ENCODE data around the gene CALN1. TPM values are rescaled to one million over a fixed set of nuclear protein-coding genes. Genes with fewer than 3 reads are reported as not detected.

Gene CALN1
- total RNA-seq, 1 experiment from 2014 or later = 0.05 TPM

DNA sequence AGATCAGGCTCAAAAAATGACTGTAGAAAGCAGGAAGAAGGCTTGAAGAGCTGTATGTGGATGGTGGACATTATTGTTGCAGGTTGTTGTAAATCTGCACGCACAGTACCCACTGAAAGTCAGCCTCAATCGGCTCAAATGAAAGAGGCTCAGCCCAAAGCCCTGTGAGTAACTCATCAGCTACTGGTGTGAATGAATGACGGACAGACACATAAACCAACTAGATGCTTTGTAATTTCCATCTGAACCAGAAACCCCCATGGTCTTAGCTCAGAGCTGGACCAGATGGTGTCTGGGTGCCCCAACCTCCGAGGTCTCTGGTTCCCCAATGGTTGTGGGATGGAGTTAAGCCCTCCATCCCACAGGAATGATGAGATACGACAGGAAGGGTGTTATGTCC is 7.4 kb downstream of the CALN1 start:
- H3K36me3 ChIP-seq (ENCODE audit: control insufficient read depth, insufficient read depth, low read length) = no peaks in the 10 kb centered on the region
- no peaks in the 10 kb centered on the region for H3K9me3 ChIP-seq (ENCODE audit: control insufficient read depth, insufficient read depth, low read depth, low read length)
- ChIA-PET CTCF (no interaction called here), POLR2A (no interaction called here)
- H3K27ac ChIP-seq (ENCODE audit: low read length) = no peak overlapping the region
- no peak overlapping the region for H3K4me3 ChIP-seq (ENCODE audit: low read depth in 2 of 2, low read length in 2 of 2)
- in situ Hi-C loops (cut with HindIII; ENCODE audit: low pct_unique_long_range_greater_than_20kb, low sequenced_read_pairs) = no loop called here
- peaks cover 7% of the 10 kb centered on the region; the same call in 1 of the 2 replicates for H3K27me3 ChIP-seq (ENCODE audit: control insufficient read depth, insufficient read depth, low read length)
- BruUV-seq (replicated peaks) = no TSS peak
- TF ChIP-seq, protein P1, sequence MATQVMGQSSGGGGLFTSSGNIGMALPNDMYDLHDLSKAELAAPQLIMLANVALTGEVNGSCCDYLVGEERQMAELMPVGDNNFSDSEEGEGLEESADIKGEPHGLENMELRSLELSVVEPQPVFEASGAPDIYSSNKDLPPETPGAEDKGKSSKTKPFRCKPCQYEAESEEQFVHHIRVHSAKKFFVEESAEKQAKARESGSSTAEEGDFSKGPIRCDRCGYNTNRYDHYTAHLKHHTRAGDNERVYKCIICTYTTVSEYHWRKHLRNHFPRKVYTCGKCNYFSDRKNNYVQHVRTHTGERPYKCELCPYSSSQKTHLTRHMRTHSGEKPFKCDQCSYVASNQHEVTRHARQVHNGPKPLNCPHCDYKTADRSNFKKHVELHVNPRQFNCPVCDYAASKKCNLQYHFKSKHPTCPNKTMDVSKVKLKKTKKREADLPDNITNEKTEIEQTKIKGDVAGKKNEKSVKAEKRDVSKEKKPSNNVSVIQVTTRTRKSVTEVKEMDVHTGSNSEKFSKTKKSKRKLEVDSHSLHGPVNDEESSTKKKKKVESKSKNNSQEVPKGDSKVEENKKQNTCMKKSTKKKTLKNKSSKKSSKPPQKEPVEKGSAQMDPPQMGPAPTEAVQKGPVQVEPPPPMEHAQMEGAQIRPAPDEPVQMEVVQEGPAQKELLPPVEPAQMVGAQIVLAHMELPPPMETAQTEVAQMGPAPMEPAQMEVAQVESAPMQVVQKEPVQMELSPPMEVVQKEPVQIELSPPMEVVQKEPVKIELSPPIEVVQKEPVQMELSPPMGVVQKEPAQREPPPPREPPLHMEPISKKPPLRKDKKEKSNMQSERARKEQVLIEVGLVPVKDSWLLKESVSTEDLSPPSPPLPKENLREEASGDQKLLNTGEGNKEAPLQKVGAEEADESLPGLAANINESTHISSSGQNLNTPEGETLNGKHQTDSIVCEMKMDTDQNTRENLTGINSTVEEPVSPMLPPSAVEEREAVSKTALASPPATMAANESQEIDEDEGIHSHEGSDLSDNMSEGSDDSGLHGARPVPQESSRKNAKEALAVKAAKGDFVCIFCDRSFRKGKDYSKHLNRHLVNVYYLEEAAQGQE (IDR thresholded peaks at IDR 0.05; ENCODE audit: insufficient read depth in 1 of 2, low read depth in 2 of 2, low read length in 1 of 2) = no peak
- TF ChIP-seq, protein P2, sequence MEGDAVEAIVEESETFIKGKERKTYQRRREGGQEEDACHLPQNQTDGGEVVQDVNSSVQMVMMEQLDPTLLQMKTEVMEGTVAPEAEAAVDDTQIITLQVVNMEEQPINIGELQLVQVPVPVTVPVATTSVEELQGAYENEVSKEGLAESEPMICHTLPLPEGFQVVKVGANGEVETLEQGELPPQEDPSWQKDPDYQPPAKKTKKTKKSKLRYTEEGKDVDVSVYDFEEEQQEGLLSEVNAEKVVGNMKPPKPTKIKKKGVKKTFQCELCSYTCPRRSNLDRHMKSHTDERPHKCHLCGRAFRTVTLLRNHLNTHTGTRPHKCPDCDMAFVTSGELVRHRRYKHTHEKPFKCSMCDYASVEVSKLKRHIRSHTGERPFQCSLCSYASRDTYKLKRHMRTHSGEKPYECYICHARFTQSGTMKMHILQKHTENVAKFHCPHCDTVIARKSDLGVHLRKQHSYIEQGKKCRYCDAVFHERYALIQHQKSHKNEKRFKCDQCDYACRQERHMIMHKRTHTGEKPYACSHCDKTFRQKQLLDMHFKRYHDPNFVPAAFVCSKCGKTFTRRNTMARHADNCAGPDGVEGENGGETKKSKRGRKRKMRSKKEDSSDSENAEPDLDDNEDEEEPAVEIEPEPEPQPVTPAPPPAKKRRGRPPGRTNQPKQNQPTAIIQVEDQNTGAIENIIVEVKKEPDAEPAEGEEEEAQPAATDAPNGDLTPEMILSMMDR (IDR thresholded peaks at IDR 0.05) = no peak
- ATAC-seq (no peak), DNase-seq (ENCODE audit: low read depth, low spot score) (no peak)
- H3K4me1 ChIP-seq (ENCODE audit: control insufficient read depth, insufficient read depth, low read length) = no peaks in the 10 kb centered on the region
- intact Hi-C loops (cut with micrococcal nuclease; ENCODE audit: unreplicated experiment) = no loop called here

DNA sequence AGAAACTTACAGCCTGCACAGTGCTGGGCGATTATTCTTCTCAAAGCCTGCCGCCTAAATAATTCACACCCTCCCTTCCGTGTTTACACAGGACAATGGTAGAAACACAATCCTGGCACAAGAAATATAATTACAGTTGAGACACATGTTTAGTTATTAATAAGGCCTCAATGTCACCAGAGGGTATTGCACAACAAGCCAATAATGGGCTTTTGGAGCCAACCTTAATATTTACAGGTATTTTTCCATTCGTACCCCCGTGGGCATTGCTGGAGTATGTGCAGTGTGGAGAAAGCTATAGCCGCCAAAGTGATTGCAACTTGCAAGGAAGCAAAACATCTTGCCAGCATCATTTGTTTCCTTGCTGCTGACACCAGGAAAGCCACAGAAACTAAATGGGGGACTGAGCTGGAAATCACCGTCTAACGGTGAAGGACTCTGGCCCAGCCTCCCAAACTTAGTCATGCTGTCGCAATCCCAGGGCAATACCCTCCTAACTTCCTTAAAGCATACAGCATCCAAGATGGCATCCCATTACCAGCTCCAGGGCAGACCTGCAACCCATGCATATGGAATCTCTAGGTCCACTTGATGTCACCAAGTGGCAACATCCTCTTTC is 8.6 kb downstream of the CALN1 start:
- CTCF ChIA-PET = no interaction called here
- Histone ChIP-seq H3K27me3 (ENCODE audit: control insufficient read depth, insufficient read depth, low read length) (peaks cover 10% of the 10 kb centered on the region; the same call in 1 of the 2 replicates), H3K4me3 (ENCODE audit: low read depth in 2 of 2, low read length in 2 of 2) (no peak overlapping the region), H3K36me3 (ENCODE audit: control insufficient read depth, insufficient read depth, low read length) (no peaks in the 10 kb centered on the region), H3K9me3 (ENCODE audit: control insufficient read depth, insufficient read depth, low read depth, low read length) (no peaks in the 10 kb centered on the region), H3K4me1 (ENCODE audit: control insufficient read depth, insufficient read depth, low read length) (no peaks in the 10 kb centered on the region), H3K27ac (ENCODE audit: low read length) (no peak overlapping the region)
- in situ Hi-C loops (cut with HindIII; ENCODE audit: low pct_unique_long_range_greater_than_20kb, low sequenced_read_pairs) (no loop called here), intact Hi-C loops (cut with micrococcal nuclease; ENCODE audit: unreplicated experiment) (no loop called here)
- ATAC-seq = no peak
- TF ChIP-seq TCF7L2 (IDR thresholded peaks at IDR 0.05; ENCODE audit: low read depth, low read length) = no peak
- POLR2A ChIA-PET = no interaction called here
- DNase-seq (ENCODE audit: low read depth, low spot score) = no peak
- no TSS peak for BruUV-seq (replicated peaks)

DNA sequence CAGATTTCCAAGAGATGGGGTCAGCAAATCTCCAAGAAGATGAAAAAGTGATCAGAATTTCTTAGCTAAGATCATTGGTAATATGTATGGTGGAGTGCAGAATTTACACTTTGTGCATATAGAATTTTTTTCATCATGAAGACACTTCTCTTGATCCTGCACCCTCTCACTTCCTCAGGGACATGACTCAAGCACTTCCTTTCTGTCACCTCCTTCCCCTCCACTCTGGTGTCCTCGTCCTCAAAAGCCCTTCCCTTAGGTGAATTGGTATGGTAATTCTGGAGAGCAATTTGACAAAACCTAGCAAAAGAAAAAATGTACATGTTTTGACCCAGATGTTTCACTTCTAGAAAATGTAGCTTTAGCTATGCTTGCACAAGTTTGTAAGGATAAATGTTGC is 18.1 kb downstream of the CALN1 start:
- DNase-seq (ENCODE audit: low read depth, low spot score) (no peak), ATAC-seq (no peak)
- H3K4me1 ChIP-seq (ENCODE audit: control insufficient read depth, insufficient read depth, low read length) = no peaks in the 10 kb centered on the region
- H3K27ac ChIP-seq (ENCODE audit: low read length) = no peak overlapping the region
- no peak for TF ChIP-seq TCF7L2 (IDR thresholded peaks at IDR 0.05; ENCODE audit: low read depth, low read length)
- TF ChIP-seq SIN3A (IDR thresholded peaks at IDR 0.05; ENCODE audit: borderline replicate concordance, insufficient read depth, low read depth, low read length) = no peak
- TF ChIP-seq POLR2AphosphoS5 (IDR thresholded peaks at IDR 0.05; ENCODE audit: low read depth, low read length) = no peak
- TF ChIP-seq, protein P2 (IDR thresholded peaks at IDR 0.05) = no peak
- TF ChIP-seq, protein P1 (IDR thresholded peaks at IDR 0.05; ENCODE audit: insufficient read depth in 1 of 2, low read depth in 2 of 2, low read length in 1 of 2) = no peak
- BruUV-seq (replicated peaks) = no TSS peak
- in situ Hi-C loops (cut with HindIII; ENCODE audit: low pct_unique_long_range_greater_than_20kb, low sequenced_read_pairs) = no loop called here
- CTCF ChIA-PET = no interaction called here
- POLR2A ChIA-PET = no interaction called here
- H3K36me3 ChIP-seq (ENCODE audit: control insufficient read depth, insufficient read depth, low read length) = no peaks in the 10 kb centered on the region
- intact Hi-C loops (cut with micrococcal nuclease; ENCODE audit: unreplicated experiment) = no loop called here
- peaks cover 12% of the 10 kb centered on the region; the same call in 1 of the 2 replicates for H3K27me3 ChIP-seq (ENCODE audit: control insufficient read depth, insufficient read depth, low read length)
- no peaks in the 10 kb centered on the region for H3K9me3 ChIP-seq (ENCODE audit: control insufficient read depth, insufficient read depth, low read depth, low read length)
- H3K4me3 ChIP-seq (ENCODE audit: low read depth in 2 of 2, low read length in 2 of 2) = no peak overlapping the region

Data from Panc1 (cell line).